GM18873 (cell line): Measurements from ENCODE around the gene CDC25C.

Experiments
- ATAC-seq: cut with Tn5 transposase; IDR thresholded peaks from one replicate; pipeline ENCODE4 v1.9.1; 2021; ENCODE audit warnings: mild to moderate bottlenecking, moderate library complexity, moderate number of reproducible peaks; ENCODE audit not compliant: unreplicated experiment, low FRiP score

Gene CDC25C

GRCh38 chr5:138240650-138241385 lies 90.8 kb downstream of the CDC25C start:
- no peak for ATAC-seq

- no peak for ATAC-seq
Observed at GRCh38 chr5:138238034-138238433, 93.6 kb downstream of the CDC25C start.
